ENCODE results near the gene RING1. TPM values are rescaled to one million over a fixed set of nuclear protein-coding genes. Genes with fewer than 3 reads are reported as not detected.

RING1 gene
- total RNA-seq, result 12.3 and 12.8 TPM in 2 replicates

DNA sequence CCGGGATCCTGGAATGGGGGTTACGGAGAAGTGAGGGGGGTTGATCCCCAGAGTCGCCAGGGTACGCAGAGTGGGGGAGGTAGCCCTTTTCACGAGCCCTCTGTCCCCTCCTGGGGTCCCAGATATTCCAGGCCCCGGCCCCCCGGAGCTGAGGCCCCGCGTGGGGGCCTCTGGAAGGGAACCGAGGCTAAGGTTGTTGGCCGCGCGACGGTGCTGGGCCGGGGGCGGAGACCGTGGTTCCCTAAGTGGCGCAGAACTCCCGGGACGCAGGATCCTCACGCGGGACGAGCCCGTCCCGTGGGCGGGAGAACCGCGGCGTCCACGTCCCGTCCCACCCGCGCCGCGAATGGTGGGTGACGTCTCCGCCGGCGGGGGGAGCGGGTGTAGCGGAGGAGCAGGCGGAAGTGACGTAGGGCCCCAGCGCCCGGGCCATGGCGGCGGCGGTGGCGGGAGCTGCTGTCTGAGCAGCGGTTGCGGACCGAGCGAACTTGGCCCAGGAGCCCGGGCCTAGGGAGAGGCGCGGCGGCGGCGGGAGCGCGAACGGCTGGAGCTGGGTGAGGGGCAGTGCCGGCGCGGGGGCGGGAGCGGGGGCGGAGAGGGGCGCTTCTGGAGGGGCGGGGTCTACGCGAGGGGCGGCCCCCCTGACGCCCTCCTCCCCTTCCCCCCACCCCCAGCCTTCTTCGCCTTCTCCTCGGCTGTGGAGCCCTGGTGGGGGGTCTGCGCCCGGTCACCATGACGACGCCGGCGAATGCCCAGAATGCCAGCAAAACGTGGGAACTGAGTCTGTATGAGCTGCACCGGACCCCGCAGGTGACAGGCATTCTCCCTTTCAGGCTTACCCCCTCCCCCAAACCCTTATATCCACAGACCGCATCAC is at the start of gene RING1:
Gene RING1, plus strand, starts transcription at position 410 of the 877 bp plus-strand sequence. Its CDS starts 323 bp downstream, at position 733.

DNA sequence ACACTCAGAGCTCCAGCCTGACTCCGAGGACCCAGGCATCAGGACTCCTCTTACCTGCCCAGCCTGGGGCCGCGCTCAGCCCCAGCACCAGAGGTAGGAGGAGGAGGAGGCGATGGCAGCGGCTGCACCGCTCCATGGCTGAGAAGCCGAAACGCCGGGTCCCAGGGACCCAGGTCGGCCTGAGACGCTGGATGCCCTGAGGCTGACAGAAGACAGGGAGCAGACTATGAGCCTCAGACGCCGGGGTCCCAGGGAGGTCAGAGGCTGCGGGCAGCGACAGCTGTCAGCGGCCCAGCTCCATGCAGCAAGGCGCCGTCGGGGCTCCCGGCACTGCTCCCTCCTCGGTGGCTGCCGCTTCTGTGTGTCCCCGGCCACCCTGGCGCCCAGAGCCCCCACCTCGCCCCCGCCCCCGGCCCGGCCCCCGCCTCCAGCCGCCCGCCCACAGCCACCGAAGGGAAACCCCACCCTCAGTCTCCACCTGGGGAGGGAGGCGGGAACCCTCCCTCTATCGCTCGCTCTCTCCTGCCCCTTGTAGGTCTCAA is 16.1 kb upstream of the RING1 start, which contains the start of gene COL11A2:
Gene COL11A2, minus strand, starts transcription at position 363 of the 542 bp plus-strand sequence. Its CDS starts 227 bp downstream, at position 136.

DNA sequence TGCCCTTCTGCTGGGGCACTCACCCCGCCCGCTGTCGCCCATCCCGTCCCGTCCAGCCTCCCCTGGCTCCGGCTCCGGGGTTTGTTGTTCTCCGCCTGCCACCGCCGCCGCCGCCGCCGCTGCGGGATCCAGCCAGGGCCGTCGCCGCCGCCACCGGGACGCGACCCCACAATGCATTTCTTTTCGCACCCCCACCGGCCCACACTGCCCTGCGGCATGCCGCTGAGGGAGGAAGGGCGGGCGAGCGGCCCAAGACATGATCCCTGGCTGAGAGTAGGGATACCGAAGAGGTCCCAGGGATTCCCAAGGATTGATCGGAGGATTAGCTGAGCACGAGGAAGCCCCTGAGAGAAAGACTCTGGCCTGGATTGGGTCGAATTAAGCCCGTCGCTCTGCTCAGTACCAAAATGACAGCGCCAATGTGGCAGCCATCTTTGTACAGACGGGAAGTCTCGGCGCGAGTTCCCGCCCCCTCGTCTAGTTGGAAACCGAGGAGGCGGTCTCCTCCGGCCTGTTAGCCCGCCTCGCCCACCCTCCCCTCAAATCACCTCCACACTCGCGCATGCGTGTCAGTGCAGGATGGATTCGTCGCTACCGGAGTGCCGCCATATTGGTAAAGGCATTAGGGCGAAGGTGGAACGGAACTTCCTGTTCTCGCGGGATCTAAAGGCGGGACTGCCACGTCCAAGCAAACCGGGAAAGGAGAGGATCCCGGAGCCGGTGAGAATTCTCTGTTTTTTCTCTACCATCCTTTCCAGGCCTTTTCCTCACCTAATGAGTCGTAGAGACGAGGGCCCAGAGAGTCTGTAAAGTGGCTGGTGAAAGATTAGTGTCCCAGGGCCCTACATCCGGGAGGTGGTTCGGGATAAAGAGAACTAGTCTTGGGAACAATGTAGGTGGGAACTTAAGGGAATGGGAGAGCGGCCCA is 7.8 kb upstream of the RING1 start, which contains the start of the genes RXRB and SLC39A7:
Gene RXRB, minus strand, starts transcription at position 447 of the 928 bp plus-strand sequence. Its CDS starts 189 bp downstream, at position 258.
Gene SLC39A7, plus strand, starts transcription at position 649 of the 928 bp plus-strand sequence. CDS start 379 bp downstream, outside the sequence.

DNA sequence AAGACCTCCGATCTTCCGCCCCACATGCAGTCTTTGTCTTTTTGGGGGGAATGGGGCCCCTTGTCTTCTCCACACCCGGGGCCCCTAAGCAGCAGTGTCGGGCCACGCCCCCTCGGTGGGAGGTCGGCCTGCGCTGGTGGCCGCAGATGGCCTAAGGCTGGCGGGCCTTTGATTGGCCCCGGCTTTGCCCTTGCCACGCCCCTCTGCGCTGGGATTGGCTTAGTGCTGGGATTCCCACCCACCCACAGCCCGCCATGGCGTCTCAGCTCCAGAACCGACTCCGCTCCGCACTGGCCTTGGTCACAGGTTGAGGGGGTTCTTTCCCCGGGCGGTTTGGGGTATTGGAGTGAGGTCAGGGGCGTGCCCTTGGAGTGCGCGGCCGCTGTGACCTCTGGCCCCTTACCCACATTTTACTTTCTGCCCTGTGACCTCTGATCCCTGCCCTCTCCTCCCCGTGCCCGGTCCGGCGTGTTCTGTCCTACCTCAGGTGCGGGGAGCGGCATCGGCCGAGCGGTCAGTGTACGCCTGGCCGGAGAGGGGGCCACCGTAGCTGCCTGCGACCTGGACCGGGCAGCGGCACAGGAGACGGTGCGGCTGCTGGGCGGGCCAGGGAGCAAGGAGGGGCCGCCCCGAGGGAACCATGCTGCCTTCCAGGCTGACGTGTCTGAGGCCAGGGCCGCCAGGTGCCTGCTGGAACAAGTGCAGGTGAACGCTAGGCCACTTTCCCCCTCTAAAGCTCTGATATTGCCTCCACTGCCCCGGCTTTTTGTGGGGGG is 3.7 kb upstream of the RING1 start, which contains the start of gene HSD17B8:
Gene HSD17B8, plus strand, starts transcription at position 241 of the 776 bp plus-strand sequence. Its CDS starts 14 bp downstream, at position 255.

Other genes with a start within 250 kb of the RING1 start
- gene BRD2, start 239.9 kb upstream of the RING1 start, total RNA-seq, result 83.6 and 109 TPM in 2 replicates
- gene HLA-DOA, start 198.9 kb upstream of the RING1 start, total RNA-seq, result not detected in 2 replicates
- 1.6 and 5.1 TPM in 2 replicates for gene HLA-DPA1, start 134.9 kb upstream of the RING1 start, total RNA-seq
- gene HLA-DPB1, start 132.5 kb upstream of the RING1 start, total RNA-seq, result 7.7 and 7.8 TPM in 2 replicates
- gene COL11A2, start 16.0 kb upstream of the RING1 start, total RNA-seq, result under 0.01 and 0.09 TPM in 2 replicates
- gene RXRB, start 7.8 kb upstream of the RING1 start, total RNA-seq, result 20.3 and 20.7 TPM in 2 replicates
- gene SLC39A7, start 7.6 kb upstream of the RING1 start, total RNA-seq, result 97.4 and 161 TPM in 2 replicates
- gene HSD17B8, start 3.8 kb upstream of the RING1 start, total RNA-seq, result 5.7 and 9.1 TPM in 2 replicates
- gene VPS52, start 63.4 kb downstream of the RING1 start, total RNA-seq, result 34.2 and 34.8 TPM in 2 replicates
- gene RPS18, start 63.6 kb downstream of the RING1 start, total RNA-seq, result 5,390 and 8,802 TPM in 2 replicates
- gene B3GALT4, start 68.6 kb downstream of the RING1 start, total RNA-seq, result 1.7 and 2.3 TPM in 2 replicates
- gene WDR46, start 80.7 kb downstream of the RING1 start, total RNA-seq, result 58.0 and 63.1 TPM in 2 replicates
- gene PFDN6, start 81.1 kb downstream of the RING1 start, total RNA-seq, result 20.3 and 43.9 TPM in 2 replicates
- 20.2 and 22.2 TPM in 2 replicates for gene RGL2, start 90.4 kb downstream of the RING1 start, total RNA-seq
- gene TAPBP, start 105.6 kb downstream of the RING1 start, total RNA-seq, result 62.6 and 65.8 TPM in 2 replicates
- gene ZBTB22, start 109.2 kb downstream of the RING1 start, total RNA-seq, result 18.5 and 19.1 TPM in 2 replicates
- 25.2 and 26.2 TPM in 2 replicates for gene DAXX, start 114.5 kb downstream of the RING1 start, total RNA-seq
- gene KIFC1, start 183.3 kb downstream of the RING1 start, total RNA-seq, result 0.47 and 1.3 TPM in 2 replicates
- 24.5 and 29.9 TPM in 2 replicates for gene PHF1, start 202.5 kb downstream of the RING1 start, total RNA-seq
- gene CUTA, start 209.6 kb downstream of the RING1 start, total RNA-seq, result 174 and 180 TPM in 2 replicates
- 2.6 and 6.2 TPM in 2 replicates for gene SYNGAP1, start 211.6 kb downstream of the RING1 start, total RNA-seq
- gene ZBTB9, start 246.1 kb downstream of the RING1 start, total RNA-seq, result 1.4 and 4.1 TPM in 2 replicates